ENCODE measurements around the gene GSE1. TPM values are rescaled to one million over a fixed set of nuclear protein-coding genes. Genes with fewer than 3 reads are reported as not detected.

The GSE1 gene
- total and polyA plus RNA-seq, 9 of the 15 experiments (the other 6 are each of a cell fraction or from before 2014, with no cell fraction given) = 12.2 to 244 (median 57.9) TPM

- TF ChIP-seq SMAD3 (CRISPR knock-in tag; conservative IDR thresholded peaks at IDR 0.05) (no peak), IRF2 (CRISPR knock-in tag; IDR thresholded peaks at IDR 0.05) (no peak), NCOA1 (IDR thresholded peaks at IDR 0.05; ENCODE audit: low read depth) (peak; percentile 60; the same call in 1 of the 2 replicates), ZNF224 (CRISPR knock-in tag; IDR thresholded peaks at IDR 0.05) (no peak), AFF1 (IDR thresholded peaks at IDR 0.05; ENCODE audit: low read depth in 1 of 2, partially characterized antibody in 2 of 2) (peak; percentile 39 to 79), RNF219 (CRISPR knock-in tag; IDR thresholded peaks at IDR 0.05) (no peak), E2F5 (CRISPR knock-in tag; IDR thresholded peaks at IDR 0.05) (peak; percentile 71; the same call in 1 of the 2 replicates), RFX7 (CRISPR knock-in tag; IDR thresholded peaks at IDR 0.05) (no peak), NR0B1 (IDR thresholded peaks at IDR 0.05; ENCODE audit: partially characterized antibody) (no peak), MAZ (CRISPR knock-in tag; conservative IDR thresholded peaks at IDR 0.05 in 1 of 2, IDR thresholded peaks at IDR 0.05 in 1 of 2) (peak in 1 of 2 experiments; percentile 27; a peak in 1 of 4 replicates), NUFIP1 (IDR thresholded peaks at IDR 0.05; ENCODE audit: partially characterized antibody) (no peak), ZNF518B (CRISPR knock-in tag; IDR thresholded peaks at IDR 0.05) (no peak), HNRNPH1 (optimal IDR thresholded peaks at IDR 0.05; ENCODE audit: low read depth, low read length) (no peak), NCOA4 (IDR thresholded peaks at IDR 0.05; ENCODE audit: partially characterized antibody) (peak; percentile 91)
These were observed 41.1 kb upstream of the GSE1 start (continued) for GRCh38 chr16:85571813-85572619.
